Activated T-cell treated with anti-CD3 and anti-CD28 coated beads, Interleukin-2, amount 50 U/mL, for 1 hour (primary cell): ENCODE results near the gene RPS6KL1.

ENCODE experiments used
- DNase-seq: peaks from one replicate; pipeline ENCODE4 v3.0.0-alpha.2; 2020

Gene RPS6KL1

GRCh38 chr14:74882103-74882920, 40.7 kb downstream of the RPS6KL1 start:
- DNase-seq, result peak; percentile 73

- peak; percentile 91 for DNase-seq
Observed at GRCh38 chr14:74881431-74882102, 41.5 kb downstream of the RPS6KL1 start, which contains the start of gene DLST. Gene DLST, plus strand, starts transcription at chr14:74881916. Its CDS starts 38 bp downstream, at chr14:74881954.

- no peak for DNase-seq
Observed at GRCh38 chr14:74879427-74880182, 43.5 kb downstream of the RPS6KL1 start.

GRCh38 chr14:74875941-74876913, 46.8 kb downstream of the RPS6KL1 start, which contains the start of gene PROX2:
Gene PROX2, minus strand, starts transcription at chr14:74876145. Its CDS starts 12,311 bp downstream, at chr14:74863834.
- peak; percentile 42 for DNase-seq

GRCh38 chr14:74875204-74875603, 47.9 kb downstream of the RPS6KL1 start:
- no peak for DNase-seq

- no peak for DNase-seq
Observed at GRCh38 chr14:74871819-74872218, 51.2 kb downstream of the RPS6KL1 start.

- DNase-seq, result no peak
Observed at GRCh38 chr14:74868739-74869138, 54.3 kb downstream of the RPS6KL1 start.

- DNase-seq, result peak; percentile 55
Observed at GRCh38 chr14:74867673-74868072, 55.4 kb downstream of the RPS6KL1 start.

GRCh38 chr14:74866708-74867389, 56.2 kb downstream of the RPS6KL1 start:
- DNase-seq, result no peak

GRCh38 chr14:74865156-74865555, 57.9 kb downstream of the RPS6KL1 start:
- no peak for DNase-seq

- no peak for DNase-seq
Observed at GRCh38 chr14:74864198-74864597, 58.9 kb downstream of the RPS6KL1 start.

- DNase-seq, result no peak
Observed at GRCh38 chr14:74863274-74863673, 59.8 kb downstream of the RPS6KL1 start.

- DNase-seq, result no peak
Observed at GRCh38 chr14:74861734-74862090, 61.3 kb downstream of the RPS6KL1 start.

GRCh38 chr14:74860899-74861733, 61.9 kb downstream of the RPS6KL1 start:
- peak; percentile 93 for DNase-seq

- DNase-seq, result no peak
Observed at GRCh38 chr14:74859757-74860552, 63.1 kb downstream of the RPS6KL1 start.

- no peak for DNase-seq
Observed at GRCh38 chr14:74858022-74858421, 65.0 kb downstream of the RPS6KL1 start.

- DNase-seq, result no peak
Observed at GRCh38 chr14:74856366-74856765, 66.7 kb downstream of the RPS6KL1 start.

GRCh38 chr14:74855945-74856344, 67.1 kb downstream of the RPS6KL1 start:
- no peak for DNase-seq

- no peak for DNase-seq
Observed at GRCh38 chr14:74855021-74855420, 68.0 kb downstream of the RPS6KL1 start.
